T-helper 22 cell (primary cell): ENCODE results near the gene DHX36.

Experiments used
- DNase-seq: peaks from one replicate; pipeline ENCODE4 v3.0.0-alpha.2; 2020; ENCODE audit warnings: low read depth

DHX36 gene

DNA sequence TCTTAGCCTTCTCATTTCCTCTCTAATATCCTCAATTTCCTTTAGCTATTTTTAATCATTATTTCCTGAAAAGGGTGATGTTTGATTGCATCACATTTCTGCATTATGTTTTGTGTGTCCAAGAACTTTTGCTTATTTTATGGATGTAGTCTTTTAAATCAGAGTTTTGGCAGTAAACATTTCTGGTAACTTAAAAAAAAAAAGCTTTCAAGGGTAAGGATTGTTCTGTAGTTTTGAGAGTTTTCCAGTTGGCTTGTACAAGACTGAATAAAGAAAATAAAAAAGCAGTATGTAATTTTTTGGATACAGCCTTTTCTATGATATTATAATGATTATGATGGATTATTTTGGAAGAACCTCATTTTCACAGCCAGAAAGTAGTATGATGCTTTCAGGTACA lies 99.4 kb downstream of the DHX36 start:
- DNase-seq, result no peak

- DNase-seq, result no peak
Measured at GRCh38 chr3:154224366-154224765, 99.9 kb downstream of the DHX36 start.

DNA sequence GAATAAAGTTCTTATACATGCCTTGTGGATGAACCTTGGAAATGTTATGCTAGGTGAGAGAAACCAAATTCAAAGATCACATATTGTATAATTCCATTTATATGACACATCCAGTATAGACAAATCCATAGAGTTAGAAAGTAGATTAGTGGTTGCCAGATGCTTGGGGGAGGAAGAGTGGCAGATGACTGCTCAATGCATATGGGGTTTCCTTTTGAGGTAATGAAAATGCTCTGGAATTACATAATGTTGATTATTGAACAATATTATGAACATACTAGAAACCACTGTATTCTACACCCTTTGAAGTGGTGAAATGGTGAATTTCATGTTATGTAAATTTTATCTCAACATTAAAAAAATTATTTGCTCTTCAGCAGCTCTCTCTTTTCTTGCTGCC lies 100.8 kb downstream of the DHX36 start:
- no peak for DNase-seq
